HS-5 (cell line): ENCODE data around the gene TFF2.

Experiments
- DNase-seq: peaks from one replicate; pipeline ENCODE4 v3.0.0-alpha.2; 2012; ENCODE audit warnings: low read depth

TFF2 gene

GRCh38 chr21:42346866-42347600 lies 3.8 kb downstream of the TFF2 start:
- no peak for DNase-seq

DNA sequence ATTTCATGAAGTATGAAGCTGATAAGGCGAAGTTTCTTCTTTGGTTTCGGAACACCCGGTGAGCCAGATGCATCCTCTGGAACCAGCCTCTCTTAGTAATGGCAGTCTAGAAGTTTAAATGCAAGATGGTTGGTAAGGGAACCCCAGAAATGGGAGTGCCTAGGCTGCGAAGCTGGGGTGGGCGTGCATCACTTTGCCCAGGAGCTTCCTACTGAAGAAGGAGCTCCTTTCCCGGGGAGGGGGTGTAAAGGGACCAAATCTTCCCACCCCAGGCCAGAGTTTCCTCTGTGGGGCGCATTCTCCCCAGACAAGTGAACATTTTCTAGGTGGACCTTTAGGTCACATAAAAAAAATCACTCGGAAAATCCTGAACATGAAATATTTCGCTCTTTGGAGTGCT lies 4.4 kb downstream of the TFF2 start:
- DNase-seq = no peak

DNA sequence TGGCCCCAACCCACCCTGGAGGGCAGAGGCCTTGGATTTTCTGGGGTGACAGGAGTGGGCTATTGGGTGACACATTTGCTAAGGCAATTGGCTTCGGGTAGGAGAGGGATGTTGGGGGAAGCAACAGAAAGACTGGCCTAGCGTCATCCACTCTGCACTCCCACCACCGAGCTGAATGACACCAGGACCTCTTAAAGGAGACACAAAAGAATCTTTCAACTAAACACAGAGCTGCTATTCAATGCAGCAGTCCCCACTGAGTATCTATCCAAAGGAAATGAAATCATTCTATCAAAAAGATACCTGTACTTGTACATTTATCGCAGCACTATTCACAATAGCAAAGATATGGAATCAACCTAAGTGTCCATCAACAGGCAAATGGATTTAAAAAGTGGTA lies 6.2 kb downstream of the TFF2 start:
- DNase-seq = no peak

- DNase-seq = no peak
Measured at GRCh38 chr21:42343963-42344510, 6.8 kb downstream of the TFF2 start.

DNA sequence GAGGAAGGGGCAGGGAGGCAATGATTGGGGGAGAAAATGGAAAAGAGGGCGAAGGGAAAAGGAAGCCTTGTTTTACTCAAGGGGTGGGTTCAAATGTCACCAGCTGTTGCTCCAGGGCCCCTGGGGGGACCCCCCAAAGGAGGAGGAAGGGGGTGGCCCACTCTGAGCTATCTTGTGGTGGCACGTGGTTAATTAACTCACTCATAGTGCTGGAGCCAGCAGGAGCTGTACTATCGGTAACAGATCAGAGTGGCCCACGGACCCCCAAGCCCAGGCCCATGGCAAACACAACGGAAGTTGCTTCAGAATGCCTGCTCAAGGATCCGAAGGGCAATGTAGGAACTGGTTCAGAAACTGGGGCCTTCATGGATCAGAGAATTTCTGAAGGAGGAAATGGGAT lies 7.2 kb downstream of the TFF2 start:
- no peak for DNase-seq

DNA sequence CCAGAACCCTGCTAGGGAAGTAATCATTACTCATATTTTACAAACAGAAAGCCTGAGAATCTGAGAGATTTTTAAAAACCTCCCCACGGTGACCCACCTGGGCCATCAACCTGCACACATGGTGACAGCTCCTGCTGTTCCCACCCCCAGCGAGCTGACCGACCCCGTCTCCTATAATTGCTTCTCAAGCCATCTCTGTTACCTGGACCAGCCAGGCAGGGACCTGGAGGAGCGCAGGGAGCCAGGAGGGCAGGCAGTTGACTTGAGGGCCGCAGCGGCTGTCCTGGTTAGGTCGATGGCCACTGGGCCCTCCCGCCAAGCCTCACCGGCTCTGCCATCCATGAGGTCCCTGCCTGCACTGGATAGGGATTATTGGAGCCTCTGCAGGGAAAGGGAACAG lies 7.7 kb downstream of the TFF2 start:
- DNase-seq = no peak

DNA sequence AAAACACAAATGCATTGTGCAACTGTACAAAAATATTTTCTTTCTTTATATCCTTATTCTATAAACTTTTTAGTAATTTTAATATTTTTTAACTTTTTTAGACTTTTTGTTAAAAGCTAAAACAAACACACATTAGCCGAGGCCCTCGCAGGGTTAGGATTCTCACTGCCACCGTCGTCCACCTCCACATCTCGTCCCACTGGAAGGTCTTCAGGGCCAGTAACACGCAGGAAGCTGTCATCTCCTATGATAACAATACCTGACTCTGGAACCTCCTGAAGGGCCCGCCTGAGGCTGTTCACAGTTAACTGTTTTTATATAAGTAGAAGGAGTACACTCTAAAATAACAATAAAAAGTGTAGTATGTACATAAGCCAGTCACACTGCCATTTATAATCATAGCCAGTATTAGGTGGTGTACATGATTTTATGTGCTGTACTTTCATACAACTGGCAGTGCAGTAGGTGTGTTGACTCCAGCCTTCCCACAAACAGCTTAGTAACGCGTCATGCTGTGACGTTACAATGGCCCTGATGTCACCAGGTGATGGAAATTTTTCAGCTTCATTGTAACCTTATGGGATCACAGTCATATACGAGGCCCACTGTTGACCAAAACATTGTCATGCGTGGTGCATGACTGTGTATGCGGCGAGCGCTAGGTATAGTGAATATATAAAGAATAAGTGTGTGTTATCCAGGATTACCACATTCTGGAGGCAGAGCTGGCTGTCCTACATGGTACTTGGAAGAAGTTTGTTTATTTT lies 8.8 kb downstream of the TFF2 start:
- no peak for DNase-seq

DNA sequence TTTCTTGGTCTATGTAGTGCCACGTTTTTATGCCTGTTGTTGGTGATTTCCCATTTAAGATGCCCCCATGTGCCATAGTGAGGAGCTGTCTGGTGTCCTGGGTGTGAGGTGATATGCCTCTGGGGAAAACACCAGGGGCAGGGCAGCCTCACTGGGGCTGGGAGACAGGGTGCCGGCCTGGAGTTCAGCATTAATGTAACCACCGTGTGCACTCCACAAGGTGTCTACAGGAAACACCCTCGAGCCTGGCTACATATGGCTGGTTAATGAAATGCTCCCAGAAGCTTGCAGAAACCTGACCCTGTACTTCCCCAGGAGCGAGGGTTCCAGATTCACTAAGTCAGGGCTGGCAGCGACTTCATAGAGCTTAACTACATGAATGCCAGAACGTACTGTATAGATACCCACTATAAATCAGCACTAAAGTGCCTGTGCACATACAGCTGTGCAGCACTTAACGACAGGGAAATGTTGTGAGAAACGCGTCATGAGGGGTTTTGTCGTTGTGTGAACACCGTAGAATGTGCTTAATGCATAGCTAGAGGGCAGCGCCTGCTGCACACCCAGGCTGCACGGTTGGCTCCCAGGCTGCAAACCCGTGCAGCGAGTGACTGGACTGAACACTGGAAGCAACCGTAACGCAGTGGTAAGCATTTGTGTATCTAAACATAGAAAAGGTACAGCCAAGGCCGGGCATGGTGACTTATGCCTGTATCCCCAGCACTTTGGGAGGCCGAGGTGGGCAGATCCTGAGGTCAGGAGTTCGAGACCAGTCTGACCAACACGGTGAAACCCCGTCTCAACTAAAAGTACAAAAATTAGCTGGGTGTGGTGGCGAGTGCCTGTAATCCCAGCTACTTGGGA lies 10.4 kb downstream of the TFF2 start:
- no peak for DNase-seq

DNA sequence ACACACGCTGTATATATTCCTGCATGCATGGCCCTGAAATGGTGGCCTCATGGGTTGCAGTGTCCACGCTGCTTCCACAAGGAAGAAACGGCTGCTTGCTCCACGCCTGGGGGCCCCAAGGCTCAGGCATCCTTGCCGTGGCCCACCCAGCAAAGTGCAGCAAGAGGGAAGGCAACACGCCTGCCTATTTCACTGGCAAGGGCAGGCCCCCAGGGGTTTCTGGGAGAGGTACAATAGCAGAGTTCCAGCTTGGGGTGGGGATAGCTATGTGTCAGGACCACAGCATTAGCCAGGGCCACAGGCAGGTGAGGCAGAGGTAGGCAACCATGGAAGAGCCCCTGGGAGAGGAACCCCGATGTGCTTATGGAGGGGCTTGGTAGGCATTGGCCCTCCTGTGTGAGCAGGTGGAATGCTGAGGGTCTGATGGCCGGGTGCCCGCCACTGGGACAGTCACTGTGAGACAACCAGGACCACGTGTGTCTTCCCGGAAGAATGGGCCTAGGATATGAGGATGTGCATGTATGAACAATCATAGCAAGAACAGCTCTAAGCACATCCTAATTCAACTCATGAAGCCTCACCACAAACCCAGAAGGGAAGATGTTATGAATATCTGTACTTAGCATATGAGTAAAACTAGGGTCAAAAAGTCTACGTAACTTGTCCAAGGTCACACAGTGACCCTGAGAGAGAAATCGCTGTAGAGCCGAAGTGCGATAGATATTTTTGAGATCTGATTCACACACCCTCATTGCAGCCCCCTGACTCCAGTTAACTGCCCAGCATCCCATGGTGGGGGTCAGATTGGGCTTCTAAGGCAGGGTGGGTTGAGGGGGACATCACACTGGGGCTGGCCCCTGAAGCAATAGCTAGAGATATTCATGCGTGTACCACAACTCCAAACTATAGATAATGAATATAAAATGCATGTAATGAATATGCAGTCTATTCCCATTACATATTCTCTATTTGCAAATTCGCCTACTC lies 11.8 kb downstream of the TFF2 start:
- DNase-seq = no peak

DNA sequence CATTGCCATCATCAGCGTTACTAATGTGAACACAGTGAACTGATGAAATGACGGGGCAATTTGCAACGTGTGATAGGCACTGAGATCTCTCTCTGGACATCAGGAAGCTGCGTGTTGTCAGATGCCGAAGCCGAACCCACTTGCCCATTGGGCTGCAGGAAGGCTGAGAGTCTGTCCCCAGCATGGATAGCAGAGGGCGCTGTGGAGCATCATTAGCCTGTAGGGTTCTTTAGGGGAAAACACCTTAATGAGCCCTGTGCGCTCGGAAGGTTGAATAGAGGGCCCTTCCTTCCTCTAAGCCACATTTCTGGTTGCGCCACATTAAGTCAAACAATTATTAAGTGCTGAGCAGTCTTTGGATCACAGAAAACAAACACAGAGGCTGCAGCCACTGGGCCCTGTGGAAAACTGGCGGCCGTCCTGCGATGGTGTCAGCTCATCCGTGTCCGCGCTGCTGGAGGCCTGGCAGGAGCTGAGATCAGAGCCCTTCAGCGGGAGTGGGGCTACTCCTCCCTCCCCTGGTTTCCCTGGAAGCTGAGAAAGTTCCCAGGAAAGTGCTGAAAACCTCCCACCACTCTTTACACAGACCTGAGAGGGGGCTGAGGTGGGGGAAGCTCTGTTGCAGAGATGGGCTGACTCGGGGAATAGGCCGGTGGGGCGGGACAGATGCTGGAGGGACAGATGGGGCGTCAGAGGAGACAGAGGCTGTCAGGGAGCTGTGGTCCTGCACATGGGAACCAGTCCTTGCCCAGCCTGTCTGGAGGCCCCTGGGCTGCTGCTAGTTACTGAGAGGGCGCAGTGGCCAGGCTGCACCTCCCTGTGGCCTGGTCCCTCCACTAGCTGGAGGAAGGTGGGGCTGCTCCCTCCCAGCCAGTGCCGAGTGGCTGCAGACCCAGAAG lies 12.7 kb downstream of the TFF2 start:
- DNase-seq = no peak

DNA sequence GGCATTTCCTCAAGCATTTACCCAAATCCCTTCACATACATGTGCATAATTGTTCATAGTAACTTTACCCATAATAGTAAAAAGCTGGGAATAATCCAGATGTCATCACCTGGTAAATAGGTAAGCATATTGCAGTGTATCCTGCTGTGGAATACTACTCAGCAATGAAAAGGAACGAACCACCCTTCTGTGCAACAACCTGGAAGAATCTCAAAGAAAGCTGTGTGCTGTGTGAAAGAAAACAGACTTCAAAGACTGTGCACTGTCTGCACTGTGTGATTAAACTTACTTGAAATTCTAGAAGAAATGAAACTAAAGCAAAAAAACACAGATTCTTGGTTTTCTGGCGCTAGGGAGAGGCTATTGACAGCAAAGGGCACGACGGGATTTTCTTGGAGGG lies 13.5 kb downstream of the TFF2 start:
- no peak for DNase-seq

DNA sequence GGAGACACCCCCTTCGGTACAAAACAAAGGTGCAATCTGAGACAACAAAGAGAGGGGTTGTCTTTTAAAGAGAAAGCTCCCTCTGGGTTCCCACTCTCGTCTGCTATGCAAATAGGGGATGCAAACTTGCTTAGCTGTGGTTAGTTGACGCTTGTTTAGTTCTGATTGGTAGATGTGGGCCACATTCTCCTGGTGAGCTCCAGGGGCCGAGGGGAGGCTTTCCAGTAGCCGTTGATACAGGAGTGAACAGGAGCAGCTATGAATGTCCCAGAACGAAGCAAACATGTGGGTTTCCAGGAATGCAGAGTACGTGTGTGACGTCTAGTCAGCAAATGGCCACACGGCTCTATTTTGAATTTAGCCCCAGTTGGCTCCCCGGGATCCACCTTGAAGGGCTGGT lies 14.7 kb downstream of the TFF2 start:
- no peak for DNase-seq

DNA sequence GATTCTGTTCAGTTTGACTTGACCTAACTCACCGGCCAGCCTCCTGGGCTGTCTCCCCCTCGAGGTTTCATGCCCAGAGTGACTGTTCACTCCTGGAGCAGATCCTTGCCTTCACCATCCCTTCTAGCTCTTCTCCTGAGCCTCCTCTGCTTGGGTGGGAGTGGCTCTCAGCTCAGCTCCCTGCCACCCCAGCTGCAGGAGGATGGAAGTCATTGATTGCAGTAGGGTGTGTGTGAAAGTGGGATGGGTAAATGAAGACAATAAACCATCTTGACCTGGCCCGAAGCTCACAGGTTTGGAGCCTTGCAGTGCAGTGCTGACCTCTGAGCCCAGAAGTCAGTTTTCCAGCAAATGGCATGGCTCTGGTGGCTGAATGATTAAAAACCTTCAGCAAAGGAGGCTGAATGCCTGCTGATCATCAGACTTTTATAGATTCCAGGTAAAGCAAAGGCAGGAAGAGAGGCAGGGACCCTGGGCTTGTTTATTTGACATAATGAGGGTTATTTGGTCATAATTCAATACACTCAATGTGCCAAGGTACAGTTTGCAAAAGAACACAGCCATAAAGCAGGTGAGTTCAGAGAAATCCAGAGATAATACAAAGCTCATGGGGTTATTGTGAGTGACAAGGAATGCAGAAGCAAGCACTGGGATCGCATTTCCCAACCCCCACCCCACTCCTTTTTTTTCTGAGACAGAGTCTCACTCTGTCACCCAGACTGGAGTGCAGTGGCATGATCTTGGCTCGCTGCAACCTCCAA lies 18.1 kb downstream of the TFF2 start:
- no peak for DNase-seq

- no peak for DNase-seq
Measured at GRCh38 chr21:42331660-42332059, 19.1 kb downstream of the TFF2 start.

DNA sequence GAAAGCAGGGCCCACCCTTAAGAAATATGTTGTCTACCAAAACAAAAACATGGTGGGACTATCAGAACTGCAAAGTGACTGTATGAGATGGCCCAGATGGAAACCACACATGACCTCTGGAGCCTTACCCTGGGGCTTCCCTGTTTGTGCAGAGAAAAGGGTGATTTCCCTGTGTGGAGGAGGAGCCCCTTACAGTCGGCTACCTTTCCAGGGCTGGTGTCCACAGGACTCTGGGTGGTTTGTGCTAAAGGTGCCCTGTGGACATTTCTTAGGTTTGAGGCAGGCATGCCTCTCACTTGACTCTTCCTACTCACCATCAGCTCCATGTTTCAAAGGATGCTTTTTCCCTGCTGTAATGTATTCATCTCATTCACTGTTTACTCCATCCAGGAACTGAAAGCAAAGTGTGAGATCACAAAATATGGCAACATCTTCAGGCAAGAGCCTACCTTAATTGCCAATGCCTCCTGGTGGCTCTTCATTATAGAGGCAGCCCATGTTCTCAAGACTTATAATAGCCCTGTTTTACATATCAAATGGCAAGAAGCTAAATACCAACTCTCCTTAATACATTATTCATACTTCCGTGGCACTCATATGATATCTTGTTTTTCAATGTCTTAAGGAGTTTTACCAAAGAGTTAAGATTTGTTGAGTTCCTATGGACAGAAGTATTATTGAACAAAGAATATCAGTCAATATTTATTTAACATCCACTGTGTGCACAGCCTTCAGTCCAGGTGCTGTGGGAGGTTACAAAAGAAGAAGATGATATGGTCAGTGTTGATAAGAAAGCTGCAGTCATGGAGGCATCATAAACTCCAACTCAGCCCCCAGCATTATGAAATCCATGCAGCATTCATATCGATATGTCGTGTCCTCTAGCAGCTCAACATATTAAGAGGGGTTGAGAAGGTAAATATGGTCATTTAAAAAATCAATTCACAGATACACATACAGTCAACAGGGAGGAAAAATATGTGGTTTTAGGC lies 20.1 kb downstream of the TFF2 start:
- no peak for DNase-seq

- DNase-seq = no peak
Measured at GRCh38 chr21:42324896-42325295, 25.9 kb downstream of the TFF2 start.

- no peak for DNase-seq
Measured at GRCh38 chr21:42321845-42322244, 28.9 kb downstream of the TFF2 start.

DNA sequence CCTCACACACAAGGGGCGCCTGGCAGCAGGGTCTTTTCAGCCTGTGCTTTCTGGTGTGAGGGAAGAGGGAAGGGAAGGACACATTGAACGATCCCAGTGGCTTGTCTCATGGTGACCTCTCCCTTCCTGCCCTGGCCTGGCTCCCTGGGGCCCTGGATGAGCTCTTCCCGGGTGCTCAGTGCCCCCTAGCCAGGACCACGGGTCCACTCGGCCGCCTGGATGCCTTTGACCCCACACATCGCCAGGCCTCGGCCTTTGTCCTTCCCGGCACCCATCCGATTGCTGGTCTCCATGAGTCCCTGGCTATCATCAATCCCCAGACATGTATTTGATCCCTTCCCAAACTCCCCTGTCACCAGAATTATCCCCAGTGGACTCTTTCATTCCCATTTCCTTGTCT lies 29.6 kb downstream of the TFF2 start:
- no peak for DNase-seq
